ENCODE measurements around the gene METRNL.
"Not testable (repeated sequence)": the region's sequence is repeated elsewhere in the genome, so short reads cannot be mapped to it uniquely, and the experiment has no call there.

Gene METRNL

GRCh38 chr17:83109793-83110645 is 30.6 kb downstream of the METRNL start:
- DNase-seq: peak; percentile 96

GRCh38 chr17:83110735-83111134 is 31.3 kb downstream of the METRNL start:
- DNase-seq: peak; percentile 15

- DNase-seq: no peak
Measured at GRCh38 chr17:83111516-83112282, 32.3 kb downstream of the METRNL start.

- DNase-seq: no peak
Measured at GRCh38 chr17:83113381-83113780, 34.0 kb downstream of the METRNL start.

GRCh38 chr17:83113792-83114191 is 34.4 kb downstream of the METRNL start:
- no peak for DNase-seq

- DNase-seq: no peak
Measured at GRCh38 chr17:83114706-83115105, 35.3 kb downstream of the METRNL start.

- no peak for DNase-seq
Measured at GRCh38 chr17:83115202-83115651, 35.8 kb downstream of the METRNL start.

- no peak for DNase-seq
Measured at GRCh38 chr17:83115832-83116231, 36.4 kb downstream of the METRNL start.

- no peak for DNase-seq
Measured at GRCh38 chr17:83116311-83116771, 36.9 kb downstream of the METRNL start.

GRCh38 chr17:83116783-83117555 is 37.6 kb downstream of the METRNL start:
- no peak for DNase-seq

- no peak for DNase-seq
Measured at GRCh38 chr17:83117583-83117982, 38.2 kb downstream of the METRNL start.

GRCh38 chr17:83118071-83118841 is 38.8 kb downstream of the METRNL start:
- no peak for DNase-seq

- no peak for DNase-seq
Measured at GRCh38 chr17:83119987-83120864, 40.8 kb downstream of the METRNL start.

- DNase-seq: not testable (repeated sequence)
Measured at GRCh38 chr17:83121473-83121872, 42.1 kb downstream of the METRNL start.

- DNase-seq: no peak
Measured at GRCh38 chr17:83121921-83122820, 42.8 kb downstream of the METRNL start.

GRCh38 chr17:83122834-83123233 is 43.4 kb downstream of the METRNL start:
- DNase-seq: no peak

GRCh38 chr17:83123896-83124801 is 44.7 kb downstream of the METRNL start:
- no peak for DNase-seq

GRCh38 chr17:83124871-83125514 is 45.6 kb downstream of the METRNL start:
- no peak for DNase-seq
